ENCODE results near the gene FAM8A1.

The FAM8A1 gene

DNA sequence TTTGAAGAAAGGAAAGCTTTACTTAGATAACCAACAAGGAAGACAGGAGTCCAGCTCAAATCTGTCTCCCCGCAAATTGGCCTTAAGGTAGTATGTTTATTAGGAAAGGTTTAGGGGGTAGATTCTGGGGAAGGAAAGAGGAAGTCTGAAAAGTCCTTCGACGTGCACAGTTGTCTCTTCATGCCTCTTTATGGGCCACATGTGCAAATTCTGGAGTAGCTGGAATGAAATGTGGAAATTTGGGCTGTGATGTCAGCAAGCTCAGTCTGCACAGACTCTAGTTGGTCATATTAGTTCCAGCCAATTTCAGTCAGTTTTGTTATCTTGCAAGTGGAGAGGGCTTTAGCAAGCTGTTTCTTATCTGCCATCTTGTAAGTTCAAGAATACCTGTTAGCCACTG lies 56.5 kb downstream of the FAM8A1 start:
- TF ChIP-seq SIN3A (IDR thresholded peaks at IDR 0.05; ENCODE audit: borderline replicate concordance, insufficient read depth, low read length) (no peak), POLR2AphosphoS5 (IDR thresholded peaks at IDR 0.05; ENCODE audit: low read depth, low read length) (no peak), TAF1 (IDR thresholded peaks at IDR 0.05; ENCODE audit: borderline replicate concordance, insufficient read depth, low read length) (no peak)
- TF ChIP-seq, protein P1, sequence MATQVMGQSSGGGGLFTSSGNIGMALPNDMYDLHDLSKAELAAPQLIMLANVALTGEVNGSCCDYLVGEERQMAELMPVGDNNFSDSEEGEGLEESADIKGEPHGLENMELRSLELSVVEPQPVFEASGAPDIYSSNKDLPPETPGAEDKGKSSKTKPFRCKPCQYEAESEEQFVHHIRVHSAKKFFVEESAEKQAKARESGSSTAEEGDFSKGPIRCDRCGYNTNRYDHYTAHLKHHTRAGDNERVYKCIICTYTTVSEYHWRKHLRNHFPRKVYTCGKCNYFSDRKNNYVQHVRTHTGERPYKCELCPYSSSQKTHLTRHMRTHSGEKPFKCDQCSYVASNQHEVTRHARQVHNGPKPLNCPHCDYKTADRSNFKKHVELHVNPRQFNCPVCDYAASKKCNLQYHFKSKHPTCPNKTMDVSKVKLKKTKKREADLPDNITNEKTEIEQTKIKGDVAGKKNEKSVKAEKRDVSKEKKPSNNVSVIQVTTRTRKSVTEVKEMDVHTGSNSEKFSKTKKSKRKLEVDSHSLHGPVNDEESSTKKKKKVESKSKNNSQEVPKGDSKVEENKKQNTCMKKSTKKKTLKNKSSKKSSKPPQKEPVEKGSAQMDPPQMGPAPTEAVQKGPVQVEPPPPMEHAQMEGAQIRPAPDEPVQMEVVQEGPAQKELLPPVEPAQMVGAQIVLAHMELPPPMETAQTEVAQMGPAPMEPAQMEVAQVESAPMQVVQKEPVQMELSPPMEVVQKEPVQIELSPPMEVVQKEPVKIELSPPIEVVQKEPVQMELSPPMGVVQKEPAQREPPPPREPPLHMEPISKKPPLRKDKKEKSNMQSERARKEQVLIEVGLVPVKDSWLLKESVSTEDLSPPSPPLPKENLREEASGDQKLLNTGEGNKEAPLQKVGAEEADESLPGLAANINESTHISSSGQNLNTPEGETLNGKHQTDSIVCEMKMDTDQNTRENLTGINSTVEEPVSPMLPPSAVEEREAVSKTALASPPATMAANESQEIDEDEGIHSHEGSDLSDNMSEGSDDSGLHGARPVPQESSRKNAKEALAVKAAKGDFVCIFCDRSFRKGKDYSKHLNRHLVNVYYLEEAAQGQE (IDR thresholded peaks at IDR 0.05; ENCODE audit: insufficient read depth in 1 of 2, low read depth in 2 of 2, low read length in 2 of 2), result no peak

Data from PFSK-1 (cell line).